T-helper 22 cell (primary cell): ENCODE results near the gene GNB1L.

Experiments
- DNase-seq: peaks from one replicate; pipeline ENCODE4 v3.0.0-alpha.2; 2020; ENCODE audit warnings: low read depth

GNB1L gene

GRCh38 chr22:19875531-19876313 is 21.0 kb upstream of the GNB1L start:
- no peak for DNase-seq

- no peak for DNase-seq
Observed at GRCh38 chr22:19875061-19875530, 20.4 kb upstream of the GNB1L start.

DNA sequence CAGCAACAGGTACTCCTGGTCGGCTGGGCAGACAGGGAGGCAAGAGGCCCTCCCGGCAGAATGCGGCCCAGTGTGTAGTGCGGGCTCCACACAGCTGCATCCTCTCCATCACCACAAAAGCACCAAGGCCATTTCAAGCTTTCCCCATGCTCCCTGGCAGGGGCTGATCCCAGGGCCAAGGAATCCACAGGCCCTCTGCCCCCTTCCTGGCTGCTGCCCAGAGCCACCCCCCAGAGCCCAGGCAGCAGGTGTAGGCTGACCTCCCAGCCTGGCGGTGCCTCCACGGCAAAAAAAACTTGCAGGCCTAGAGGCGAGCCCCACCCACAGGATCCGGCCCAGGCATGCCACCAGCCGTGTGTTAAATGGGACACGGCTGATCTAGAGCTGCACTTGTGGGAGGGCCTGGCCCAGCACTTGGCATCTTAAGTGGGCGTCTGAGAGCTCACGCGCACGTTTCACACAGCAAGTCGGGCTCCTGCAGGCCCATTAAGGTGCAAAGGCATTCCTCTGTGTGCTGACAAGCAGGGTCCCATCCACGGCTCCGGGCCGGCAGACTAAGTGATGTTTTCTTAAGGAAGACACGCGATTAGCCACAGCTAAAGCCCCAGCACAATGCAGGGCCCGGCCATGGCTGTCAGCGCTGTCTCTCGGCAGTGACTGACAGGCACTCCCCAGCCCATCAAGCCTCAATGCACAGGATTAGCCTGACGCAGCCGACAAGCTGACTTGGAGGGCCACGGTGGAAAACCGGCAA is 19.8 kb upstream of the GNB1L start:
- no peak for DNase-seq

DNA sequence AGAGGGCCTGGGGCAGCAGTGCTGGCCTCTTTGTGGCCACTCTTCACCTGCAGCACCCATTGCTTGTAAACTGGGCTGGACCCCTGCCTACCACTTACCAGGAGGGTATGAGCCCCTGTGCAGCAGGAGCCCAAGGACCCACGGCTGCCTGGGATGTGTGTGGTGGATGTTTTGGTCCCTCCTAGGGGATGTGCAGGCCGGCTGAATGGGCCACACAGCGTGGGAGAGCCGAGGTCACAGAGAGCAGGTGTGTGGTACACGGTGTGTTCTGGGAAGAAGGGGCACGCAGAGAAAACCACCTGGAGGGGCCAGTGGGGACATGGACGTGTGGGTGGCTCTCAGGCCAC is 19.3 kb upstream of the GNB1L start:
- DNase-seq = no peak

GRCh38 chr22:19873138-19873959 is 18.7 kb upstream of the GNB1L start:
- no peak for DNase-seq

- no peak for DNase-seq
Observed at GRCh38 chr22:19872779-19873137, 18.1 kb upstream of the GNB1L start.

GRCh38 chr22:19871845-19872778 is 17.4 kb upstream of the GNB1L start:
- no peak for DNase-seq

DNA sequence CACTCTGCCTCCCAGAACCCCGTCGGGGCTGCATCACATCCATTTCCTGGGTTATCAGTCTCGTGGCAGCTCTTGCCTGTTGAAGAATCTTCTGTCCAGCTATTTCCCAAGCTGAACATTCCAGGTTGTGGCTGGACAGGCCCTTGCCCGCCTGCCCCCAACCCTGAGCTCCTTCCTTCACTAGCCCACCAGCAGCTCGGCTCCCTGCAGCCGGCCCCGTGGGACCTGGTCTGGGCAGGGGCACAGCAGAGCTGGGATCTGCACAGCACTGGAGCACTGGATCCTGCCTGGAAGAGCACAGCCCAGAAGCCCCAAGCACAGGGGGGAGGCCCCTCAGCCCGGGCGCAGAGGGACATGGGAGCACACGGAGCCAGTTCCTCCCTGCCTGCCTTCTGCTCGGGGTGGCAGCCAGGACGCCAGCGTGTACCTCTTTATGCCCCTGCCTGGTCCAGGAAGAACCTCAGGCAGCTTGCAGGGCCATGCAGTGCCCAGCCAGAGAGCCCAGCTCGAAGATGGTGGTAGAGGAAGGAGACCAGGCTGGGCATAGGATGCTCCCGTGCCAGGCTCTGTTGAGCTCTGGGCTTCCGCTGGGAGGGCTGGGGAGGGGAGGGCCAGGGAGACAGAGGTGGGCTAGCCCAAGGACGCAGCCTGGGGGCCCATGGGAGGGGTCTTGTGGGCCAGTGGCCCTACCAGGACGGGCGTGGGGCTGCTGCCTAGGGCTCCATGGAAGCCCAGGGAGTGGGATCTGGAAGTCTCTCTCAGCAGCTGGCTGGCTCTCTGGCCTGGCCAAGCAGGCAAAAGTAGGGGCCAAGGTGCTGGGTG is 16.6 kb upstream of the GNB1L start:
- DNase-seq = no peak

- no peak for DNase-seq
Observed at GRCh38 chr22:19870153-19871022, 15.7 kb upstream of the GNB1L start.

DNA sequence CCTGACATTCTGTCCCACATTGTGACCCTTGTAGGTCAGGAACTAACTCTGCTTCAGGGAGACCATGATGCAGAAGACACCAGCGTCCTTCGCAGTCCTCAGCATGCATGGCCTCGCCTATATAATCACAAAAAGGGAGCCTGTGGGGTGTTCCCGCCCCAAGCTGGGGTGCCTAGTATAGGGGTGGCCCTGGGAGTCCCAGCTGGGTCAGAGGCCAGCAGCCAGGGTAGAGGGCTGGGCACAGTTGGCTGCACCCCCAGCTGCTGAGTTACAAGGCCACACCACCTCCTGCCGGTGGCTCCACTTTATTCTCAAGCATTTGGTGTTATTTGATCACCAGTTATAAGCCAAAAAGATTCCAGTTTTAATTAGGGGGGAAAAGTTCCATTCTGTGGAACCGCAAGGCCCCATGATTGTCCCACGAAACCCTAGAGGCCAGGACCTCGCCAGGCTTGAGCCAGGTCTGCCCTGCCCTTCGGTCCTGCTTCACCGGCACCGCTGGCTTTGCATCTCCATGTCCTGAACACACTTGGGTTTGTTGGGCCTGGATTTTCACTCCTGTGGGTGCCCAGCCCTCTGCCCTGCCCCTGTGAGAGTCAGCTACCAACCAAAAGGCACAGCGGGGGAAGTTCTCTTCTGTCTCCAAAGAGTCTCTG is 15.0 kb upstream of the GNB1L start:
- DNase-seq = no peak

- DNase-seq = no peak
Observed at GRCh38 chr22:19868773-19869471, 14.2 kb upstream of the GNB1L start.

- DNase-seq = no peak
Observed at GRCh38 chr22:19868333-19868732, 13.7 kb upstream of the GNB1L start.

DNA sequence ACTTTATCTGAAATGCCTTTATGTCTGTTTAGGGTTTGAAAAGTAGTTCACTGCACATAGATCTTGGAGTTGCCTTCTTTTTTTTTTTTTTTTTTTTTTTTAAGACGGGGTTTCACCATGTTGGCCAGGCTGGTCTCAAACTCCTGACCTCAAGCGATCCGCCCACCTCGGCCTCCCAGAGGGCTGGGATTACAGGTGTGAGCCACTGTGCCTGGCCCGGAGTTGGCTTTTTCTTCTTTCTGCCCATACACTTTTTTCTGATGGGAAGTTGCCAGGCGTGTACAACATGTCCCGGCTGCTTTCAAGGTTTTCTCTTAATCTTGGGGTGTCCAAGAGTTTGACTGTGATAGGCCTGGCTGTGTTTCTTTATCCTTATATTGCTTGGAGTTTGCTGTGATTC is 12.9 kb upstream of the GNB1L start:
- no peak for DNase-seq

GRCh38 chr22:19866665-19867009 is 12.0 kb upstream of the GNB1L start:
- no peak for DNase-seq

GRCh38 chr22:19865141-19865829 is 10.6 kb upstream of the GNB1L start:
- no peak for DNase-seq

DNA sequence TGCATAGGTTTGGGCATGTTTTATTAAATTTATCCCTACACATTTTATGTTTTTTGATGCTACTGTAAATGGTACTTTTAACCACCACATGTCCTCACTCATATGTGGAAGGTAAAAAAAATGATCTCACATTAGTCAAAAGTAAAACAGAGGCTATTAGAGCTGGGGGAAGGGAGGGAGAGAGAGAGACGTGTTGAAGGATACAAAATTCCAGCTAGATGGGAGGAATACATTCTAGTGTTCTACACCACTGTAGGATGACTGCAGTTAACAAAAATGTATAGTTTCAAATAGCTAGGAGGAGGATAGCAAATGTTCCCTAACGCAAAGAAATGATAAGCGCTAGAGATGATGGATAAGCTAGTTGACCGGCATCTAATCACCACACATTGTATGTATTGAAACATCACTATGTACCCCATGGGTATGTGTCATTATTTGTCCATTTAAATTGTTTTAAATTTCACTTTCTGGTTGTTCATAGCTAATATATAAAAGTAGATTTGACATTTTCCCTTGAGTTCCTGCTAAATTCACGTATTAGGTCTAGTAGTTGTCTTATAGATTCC is 9.9 kb upstream of the GNB1L start:
- no peak for DNase-seq

GRCh38 chr22:19863571-19863970 is 8.9 kb upstream of the GNB1L start:
- DNase-seq = no peak
